Endothelial cell of umbilical vein (primary cell): ENCODE data around the gene TIFAB.

Experiments used
- POLR2A ChIP-seq: IDR thresholded peaks from 2 replicates; pipeline ENCODE4 v1.6.1; 2012; ENCODE audit warnings: low read depth, mild to moderate bottlenecking, control low read depth, low read length
- POLR2AphosphoS5 ChIP-seq: IDR thresholded peaks from 2 replicates; pipeline ENCODE4 v1.6.1; 2012; ENCODE audit warnings: low read depth, mild to moderate bottlenecking, control low read depth, low read length, moderate library complexity; ENCODE audit not compliant: insufficient read depth
- TF ChIP-seq, protein P1 (sequence below), 2 donors: IDR thresholded peaks; 1 replicate in 1 of 2; 2 replicates in 1 of 2; pipeline ENCODE4 v1.5.1; 2011; ENCODE audit warnings: low read length in 2 of 2, mild to moderate bottlenecking in 2 of 2, moderate library complexity in 2 of 2, control low read depth in 1 of 2, inconsistent platforms in 1 of 2, low read depth in 1 of 2; ENCODE audit not compliant: insufficient read depth in 1 of 2; ENCODE audit errors: extremely low read depth in 1 of 2

GRCh38 chr5:135448791-135449507, 3.2 kb downstream of the TIFAB start:
- TF ChIP-seq, protein P1, sequence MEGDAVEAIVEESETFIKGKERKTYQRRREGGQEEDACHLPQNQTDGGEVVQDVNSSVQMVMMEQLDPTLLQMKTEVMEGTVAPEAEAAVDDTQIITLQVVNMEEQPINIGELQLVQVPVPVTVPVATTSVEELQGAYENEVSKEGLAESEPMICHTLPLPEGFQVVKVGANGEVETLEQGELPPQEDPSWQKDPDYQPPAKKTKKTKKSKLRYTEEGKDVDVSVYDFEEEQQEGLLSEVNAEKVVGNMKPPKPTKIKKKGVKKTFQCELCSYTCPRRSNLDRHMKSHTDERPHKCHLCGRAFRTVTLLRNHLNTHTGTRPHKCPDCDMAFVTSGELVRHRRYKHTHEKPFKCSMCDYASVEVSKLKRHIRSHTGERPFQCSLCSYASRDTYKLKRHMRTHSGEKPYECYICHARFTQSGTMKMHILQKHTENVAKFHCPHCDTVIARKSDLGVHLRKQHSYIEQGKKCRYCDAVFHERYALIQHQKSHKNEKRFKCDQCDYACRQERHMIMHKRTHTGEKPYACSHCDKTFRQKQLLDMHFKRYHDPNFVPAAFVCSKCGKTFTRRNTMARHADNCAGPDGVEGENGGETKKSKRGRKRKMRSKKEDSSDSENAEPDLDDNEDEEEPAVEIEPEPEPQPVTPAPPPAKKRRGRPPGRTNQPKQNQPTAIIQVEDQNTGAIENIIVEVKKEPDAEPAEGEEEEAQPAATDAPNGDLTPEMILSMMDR (IDR thresholded peaks at IDR 0.05; ENCODE audit: extremely low read depth in 1 of 2, insufficient read depth in 1 of 2, low read depth in 1 of 2, low read length in 2 of 2): no peak
- TF ChIP-seq POLR2AphosphoS5: no peak
- no peak for TF ChIP-seq POLR2A
